Measurements from ENCODE around the gene ATP9B.

DNA sequence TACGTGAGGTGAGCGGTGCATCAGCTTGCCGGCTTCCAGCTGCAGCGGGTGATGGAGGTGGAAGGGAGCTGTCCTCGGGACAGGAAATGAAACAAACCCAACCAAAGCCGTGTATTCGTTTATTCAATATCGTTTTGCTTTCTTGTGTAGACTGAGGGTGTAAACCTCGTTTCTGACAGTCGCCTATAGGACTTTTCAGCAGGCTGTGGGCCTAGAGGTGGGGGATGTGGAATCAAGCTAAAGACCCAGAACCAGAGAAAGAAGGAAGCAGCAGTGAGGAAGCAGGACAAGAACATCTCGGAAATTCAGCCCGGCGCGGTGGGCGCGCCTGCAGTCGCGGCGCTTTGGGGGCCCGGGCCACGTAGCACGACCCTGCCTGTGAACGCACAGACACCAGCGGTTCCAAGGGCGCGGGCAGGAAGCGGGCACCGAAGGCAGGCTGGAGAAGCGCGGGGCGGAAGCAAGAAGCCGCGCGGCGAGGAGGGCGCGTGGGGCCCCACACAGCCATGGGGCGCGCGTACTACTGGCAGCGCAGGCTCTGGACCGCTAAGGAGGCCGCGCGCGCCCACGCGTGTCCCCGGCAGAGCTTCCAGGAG, 755 bp upstream of the ATP9B start:
- TF ChIP-seq CTCF (conservative IDR thresholded peaks at IDR 0.05) (no peak), ZFX (IDR thresholded peaks at IDR 0.05) (no peak)
